HEK293T (cell line): Measurements from ENCODE around the gene PDIA5.

Source experiments
- ARNT ChIP-seq: fragments of 450-650 bp; IDR thresholded peaks from 2 replicates; pipeline ENCODE4 v1.6.1; 2017; ENCODE audit warnings: mild to moderate bottlenecking
- FOXA1 ChIP-seq: fragments of 450-650 bp; IDR thresholded peaks from 2 replicates; pipeline ENCODE4 v1.6.1; 2016; ENCODE audit warnings: mild to moderate bottlenecking
- FOXM1 ChIP-seq: fragments of 450-650 bp; IDR thresholded peaks from 2 replicates; pipeline ENCODE4 v1.6.1; 2017; ENCODE audit warnings: mild to moderate bottlenecking, borderline replicate concordance
- HDGF ChIP-seq: fragments of 450-650 bp; IDR thresholded peaks from 2 replicates; pipeline ENCODE4 v1.6.1; 2017; ENCODE audit warnings: antibody characterized with exemption, borderline replicate concordance
- NFRKB ChIP-seq: fragments of 450-650 bp; IDR thresholded peaks from 2 replicates; pipeline ENCODE4 v1.6.1; 2016; ENCODE audit warnings: mild to moderate bottlenecking, moderate library complexity
- SUZ12 ChIP-seq: fragments of 450-650 bp; IDR thresholded peaks from 2 replicates; pipeline ENCODE4 v1.6.1; 2016; ENCODE audit warnings: mild to moderate bottlenecking
- TARDBP ChIP-seq: fragments of 450-650 bp; IDR thresholded peaks from 2 replicates; pipeline ENCODE4 v1.6.1; 2016

- TF ChIP-seq NFRKB, result no peak
- TF ChIP-seq HDGF, result no peak
- no peak for TF ChIP-seq SUZ12
- no peak for TF ChIP-seq FOXA1
- no peak for TF ChIP-seq FOXM1
- TF ChIP-seq TARDBP, result no peak
- TF ChIP-seq ARNT, result no peak
These were observed 16.7 kb downstream of the PDIA5 start for GRCh38 chr3:123083383-123084124.
